Esophagus muscularis mucosa (tissue), 4 donors: ENCODE results near the gene CLEC9A.

ENCODE experiments used
- EP300 ChIP-seq: sonication (generic); formaldehyde crosslinking; IDR thresholded peaks from one replicate; pipeline ENCODE4 v1.6.1; 2017; ENCODE audit warnings: antibody characterized with exemption
- POLR2A ChIP-seq: fragments of 450-650 bp; IDR thresholded peaks from one replicate; pipeline ENCODE4 v1.6.1; 2017; ENCODE audit warnings: antibody characterized with exemption, moderate library complexity, mild to moderate bottlenecking, low read depth
- POLR2AphosphoS5 ChIP-seq, 2 donors: sonication (generic); formaldehyde crosslinking; IDR thresholded peaks; one replicate each; pipeline ENCODE4 v1.6.1; 2017; ENCODE audit warnings: antibody characterized with exemption in 2 of 2
- TF ChIP-seq, protein P1 (sequence below), 3 experiments: fragments of 200-600 bp in 2 of 3; fragments of 450-650 bp in 1 of 3; sonication (generic) in 2 of 3; IDR thresholded peaks; one replicate each; pipeline ENCODE4 v1.5.1; 2017 to 2019; ENCODE audit warnings: antibody characterized with exemption in 3 of 3, mild to moderate bottlenecking in 2 of 3, moderate library complexity in 1 of 3

DNA sequence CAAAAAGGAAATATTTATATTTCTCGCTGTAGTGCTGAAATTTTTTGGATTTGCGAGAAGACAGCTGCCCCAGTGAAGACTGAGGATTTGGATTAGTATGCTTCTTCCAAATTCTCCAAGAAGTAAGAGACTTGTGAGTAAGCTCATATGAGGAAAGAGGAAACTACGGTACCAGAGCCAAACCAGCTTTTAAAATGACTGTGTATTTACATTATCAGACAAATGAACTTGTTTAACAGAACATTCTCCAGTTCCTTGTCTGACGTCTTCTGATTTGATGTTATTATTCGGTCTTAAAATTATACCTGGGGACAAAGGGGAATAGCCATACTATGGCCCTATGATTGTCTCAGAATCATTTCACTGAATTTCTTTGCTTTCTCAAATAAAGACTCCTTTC is 12.1 kb upstream of the CLEC9A start:
- TF ChIP-seq POLR2A, result no peak
- TF ChIP-seq, protein P1, sequence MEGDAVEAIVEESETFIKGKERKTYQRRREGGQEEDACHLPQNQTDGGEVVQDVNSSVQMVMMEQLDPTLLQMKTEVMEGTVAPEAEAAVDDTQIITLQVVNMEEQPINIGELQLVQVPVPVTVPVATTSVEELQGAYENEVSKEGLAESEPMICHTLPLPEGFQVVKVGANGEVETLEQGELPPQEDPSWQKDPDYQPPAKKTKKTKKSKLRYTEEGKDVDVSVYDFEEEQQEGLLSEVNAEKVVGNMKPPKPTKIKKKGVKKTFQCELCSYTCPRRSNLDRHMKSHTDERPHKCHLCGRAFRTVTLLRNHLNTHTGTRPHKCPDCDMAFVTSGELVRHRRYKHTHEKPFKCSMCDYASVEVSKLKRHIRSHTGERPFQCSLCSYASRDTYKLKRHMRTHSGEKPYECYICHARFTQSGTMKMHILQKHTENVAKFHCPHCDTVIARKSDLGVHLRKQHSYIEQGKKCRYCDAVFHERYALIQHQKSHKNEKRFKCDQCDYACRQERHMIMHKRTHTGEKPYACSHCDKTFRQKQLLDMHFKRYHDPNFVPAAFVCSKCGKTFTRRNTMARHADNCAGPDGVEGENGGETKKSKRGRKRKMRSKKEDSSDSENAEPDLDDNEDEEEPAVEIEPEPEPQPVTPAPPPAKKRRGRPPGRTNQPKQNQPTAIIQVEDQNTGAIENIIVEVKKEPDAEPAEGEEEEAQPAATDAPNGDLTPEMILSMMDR (IDR thresholded peaks at IDR 0.05), result no peak
- TF ChIP-seq EP300, result no peak
- no peak for TF ChIP-seq POLR2AphosphoS5 (IDR thresholded peaks at IDR 0.05)
